Measurements from ENCODE around the gene PLEKHM3. TPM values are rescaled to one million over a fixed set of nuclear protein-coding genes. Genes with fewer than 3 reads are reported as not detected.

The PLEKHM3 gene
- total RNA-seq, 1 donor from 2014 or later = 5.7 TPM

DNA sequence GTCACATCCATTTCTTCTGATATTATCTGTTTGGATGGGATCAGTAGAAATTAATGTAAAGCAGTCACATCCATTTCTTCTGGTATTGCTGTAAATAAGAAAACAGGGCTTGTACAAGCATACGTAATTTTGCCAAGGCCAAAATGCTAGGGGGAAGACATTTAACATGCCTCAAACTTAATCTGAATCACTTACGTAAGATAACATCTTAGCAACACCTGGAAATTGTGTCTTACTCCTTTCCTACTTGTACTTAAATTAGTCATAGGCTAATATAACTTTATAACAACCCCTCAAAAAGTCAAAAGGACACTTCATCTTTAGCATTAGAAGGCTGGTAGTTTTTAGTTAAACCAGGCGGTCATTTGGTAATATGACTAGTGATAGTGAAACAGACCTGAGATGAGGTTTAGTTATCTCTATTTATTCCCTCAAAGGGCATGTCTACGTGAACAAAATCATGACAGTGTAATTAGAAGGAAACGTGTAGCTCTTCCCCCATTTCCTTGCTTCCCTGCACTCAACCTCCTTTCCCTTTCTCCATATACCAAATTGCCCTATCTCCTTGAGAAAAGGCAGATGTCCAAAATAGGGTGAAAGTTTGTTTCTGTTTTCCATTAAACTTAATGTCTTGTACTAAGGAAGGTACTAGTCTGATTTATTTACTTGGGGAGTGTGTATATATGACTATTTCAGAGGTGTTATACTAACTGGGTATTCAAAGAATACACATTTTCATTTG lies 156.3 kb downstream of the PLEKHM3 start:
- intact Hi-C loops (cut with micrococcal nuclease) = no loop called here

DNA sequence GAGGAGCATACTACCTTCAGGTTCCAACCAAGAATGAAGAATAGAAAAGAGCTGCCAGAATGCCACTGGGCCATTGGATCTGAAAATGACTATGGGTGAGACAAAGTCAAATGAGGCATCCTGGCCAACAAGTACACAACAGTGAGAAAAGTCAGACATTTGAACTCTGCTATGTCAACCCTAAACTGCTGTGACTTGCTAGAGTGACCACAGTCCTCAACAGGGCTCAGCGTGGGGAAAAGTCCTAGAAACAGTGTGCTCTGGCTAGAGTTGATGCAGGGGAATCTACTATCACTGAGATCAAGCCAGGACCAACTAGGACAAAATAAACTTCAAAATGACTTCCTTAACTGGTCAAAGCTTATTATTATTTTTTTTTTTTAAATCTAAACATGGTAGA lies 157.4 kb downstream of the PLEKHM3 start:
- intact Hi-C loops (cut with micrococcal nuclease) = no loop called here

DNA sequence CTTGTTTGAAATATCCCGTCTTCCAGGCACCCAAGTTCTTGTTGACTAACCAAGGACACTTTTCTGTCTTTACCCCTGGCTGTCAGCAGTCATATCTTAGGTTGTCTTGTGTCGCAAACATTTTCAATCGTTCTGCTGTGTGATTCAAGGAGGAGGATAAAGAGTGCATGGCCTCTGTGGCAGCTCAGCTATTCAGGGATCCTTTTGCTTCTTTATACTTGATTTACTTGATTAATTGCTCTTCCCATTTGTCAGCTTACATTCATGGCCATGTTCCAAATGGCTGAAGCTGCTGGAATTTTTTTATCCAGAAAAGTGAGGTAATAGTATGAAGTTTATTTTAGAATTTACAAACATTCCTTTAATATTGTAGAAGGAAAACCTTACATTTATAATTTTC lies 158.3 kb downstream of the PLEKHM3 start:
- intact Hi-C loops (cut with micrococcal nuclease) = no loop called here

DNA sequence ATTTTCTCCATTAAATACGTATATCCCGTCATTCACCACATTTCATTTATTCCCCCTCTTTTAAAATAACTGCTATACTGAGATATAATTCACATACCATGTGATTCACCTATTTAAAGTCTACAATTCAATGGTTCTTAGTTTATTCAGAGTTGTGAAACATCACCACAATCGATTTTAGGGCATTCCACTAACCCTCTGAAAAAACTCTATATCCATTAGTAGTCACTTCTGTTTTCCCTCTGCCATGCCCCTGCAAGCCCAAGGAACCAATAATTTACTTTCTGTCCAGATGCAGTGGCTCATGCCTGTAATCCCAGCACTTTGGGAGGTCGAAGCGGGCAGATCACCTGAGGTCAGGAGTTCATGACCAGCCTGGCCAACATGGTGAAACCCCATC lies 160.1 kb downstream of the PLEKHM3 start:
- intact Hi-C loops (cut with micrococcal nuclease) = no loop called here

DNA sequence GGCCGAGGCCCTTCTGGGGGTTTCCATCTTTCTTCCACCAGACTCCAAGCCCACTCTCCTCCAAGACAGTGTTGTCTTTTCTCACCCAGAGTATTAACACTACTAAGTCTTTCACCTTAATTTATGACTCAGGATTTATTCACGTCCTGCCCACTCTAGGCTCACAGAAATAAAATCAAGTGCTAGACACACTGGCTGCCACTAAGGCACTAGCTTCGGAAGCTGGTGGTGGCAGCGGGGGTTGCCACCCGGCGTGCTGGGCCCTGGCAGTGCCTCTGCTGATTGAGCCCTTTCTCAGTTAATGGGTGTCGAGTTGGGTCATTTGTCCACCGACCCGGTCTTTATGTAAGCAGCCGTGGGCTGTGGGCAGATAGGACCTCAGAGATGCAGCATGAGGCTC lies 162.0 kb downstream of the PLEKHM3 start:
- intact Hi-C loops (cut with micrococcal nuclease) = no loop called here

DNA sequence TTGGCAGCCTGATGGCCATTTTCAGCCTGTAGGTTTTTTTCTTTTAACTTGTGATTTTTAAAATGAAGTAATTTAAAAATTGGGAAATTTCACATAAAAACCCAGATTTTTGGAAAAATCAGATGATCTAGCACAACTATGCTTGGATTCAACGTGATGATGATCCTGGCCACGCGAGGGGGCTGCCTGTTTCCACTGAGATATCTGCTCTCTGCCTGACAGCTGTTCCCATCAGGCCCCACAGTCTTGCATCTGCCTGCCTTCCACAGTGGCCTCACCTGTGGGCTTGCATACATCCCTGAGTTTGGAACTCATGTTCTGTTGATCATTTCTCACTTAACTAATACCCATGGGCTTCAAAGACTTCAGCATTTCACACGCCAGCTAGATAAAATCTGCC lies 163.5 kb downstream of the PLEKHM3 start:
- intact Hi-C loops (cut with micrococcal nuclease) = no loop called here

DNA sequence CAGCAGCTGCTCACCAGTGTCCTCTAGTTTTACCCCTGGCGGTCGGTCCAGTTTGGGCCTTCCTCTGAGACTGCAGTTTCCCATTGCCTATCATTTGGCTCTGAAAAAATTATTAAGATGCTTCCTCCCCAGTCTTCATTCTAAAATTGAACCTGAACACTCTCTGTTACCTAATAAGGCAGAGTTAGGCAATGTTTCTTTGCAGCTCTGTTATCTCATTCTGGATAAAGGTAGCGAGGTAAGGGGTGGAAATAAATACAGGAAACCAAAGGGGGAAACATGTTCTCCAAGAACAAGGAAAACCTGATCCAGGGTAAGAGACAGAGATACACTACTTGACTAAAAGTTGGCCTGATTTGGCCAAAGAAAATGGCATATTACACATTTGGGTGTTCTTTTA lies 164.6 kb downstream of the PLEKHM3 start:
- intact Hi-C loops (cut with micrococcal nuclease) = no loop called here

DNA sequence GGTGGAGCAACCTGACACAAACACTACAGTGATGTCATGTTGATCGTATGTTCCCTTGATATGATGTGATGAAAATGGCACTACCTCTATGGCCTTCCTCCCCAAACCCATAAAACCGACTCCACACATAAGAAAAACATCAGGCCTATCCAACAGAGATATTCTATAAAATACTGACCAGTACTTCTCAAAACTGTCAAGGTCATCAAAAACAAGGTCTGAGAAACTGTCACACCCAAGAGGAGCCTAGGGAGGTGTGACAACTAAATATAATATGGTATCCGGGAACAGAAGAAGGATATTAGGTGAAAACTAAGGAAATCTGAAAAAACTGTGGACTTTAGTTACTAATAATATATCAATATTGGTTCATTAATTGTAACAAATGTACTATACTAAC lies 169.7 kb downstream of the PLEKHM3 start:
- intact Hi-C loops (cut with micrococcal nuclease) = no loop called here

DNA sequence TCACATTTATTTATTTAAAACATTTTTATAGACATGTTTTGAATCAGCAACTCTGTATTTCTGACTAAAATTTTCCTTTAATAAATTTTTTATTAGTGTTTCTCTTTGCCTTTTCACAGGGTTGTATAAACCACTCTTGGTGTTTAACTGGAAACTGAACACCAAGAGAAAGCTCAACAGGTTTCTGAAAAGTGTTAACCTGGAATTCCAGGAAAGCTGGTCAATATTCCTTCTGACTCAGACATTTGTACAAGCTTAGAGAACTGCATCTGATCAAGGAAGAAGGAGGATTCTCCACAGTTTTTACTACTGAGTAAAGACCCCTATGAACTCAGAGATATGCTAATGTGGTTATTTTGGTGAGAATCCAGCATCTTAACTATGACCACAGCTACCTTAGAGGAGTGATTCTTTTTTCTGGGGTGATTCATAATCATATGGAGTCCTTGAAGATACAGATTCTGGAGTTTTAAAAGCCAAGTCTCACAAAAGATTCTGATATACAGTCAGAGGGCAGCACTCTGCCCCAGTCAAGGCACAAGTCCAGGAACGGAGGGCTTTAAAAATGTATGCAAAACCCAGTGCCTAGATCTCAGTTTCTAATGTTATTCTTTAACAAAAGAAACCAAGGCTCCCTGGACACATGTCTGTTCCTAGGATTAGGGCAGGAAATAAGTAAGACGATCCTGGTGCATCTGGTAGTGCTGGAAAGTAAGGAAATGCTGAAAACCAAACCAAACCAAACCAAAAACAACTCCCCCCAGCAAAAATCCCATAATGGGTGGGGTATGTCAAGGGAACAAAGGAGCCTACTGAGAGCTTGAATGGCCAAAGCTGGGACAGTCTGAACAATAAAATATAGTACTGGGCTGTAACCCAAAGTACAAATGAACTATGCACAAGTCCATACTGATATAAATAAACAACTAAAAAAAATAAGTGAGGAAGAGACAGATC lies 170.6 kb downstream of the PLEKHM3 start:
- intact Hi-C loops (cut with micrococcal nuclease) = no loop called here

DNA sequence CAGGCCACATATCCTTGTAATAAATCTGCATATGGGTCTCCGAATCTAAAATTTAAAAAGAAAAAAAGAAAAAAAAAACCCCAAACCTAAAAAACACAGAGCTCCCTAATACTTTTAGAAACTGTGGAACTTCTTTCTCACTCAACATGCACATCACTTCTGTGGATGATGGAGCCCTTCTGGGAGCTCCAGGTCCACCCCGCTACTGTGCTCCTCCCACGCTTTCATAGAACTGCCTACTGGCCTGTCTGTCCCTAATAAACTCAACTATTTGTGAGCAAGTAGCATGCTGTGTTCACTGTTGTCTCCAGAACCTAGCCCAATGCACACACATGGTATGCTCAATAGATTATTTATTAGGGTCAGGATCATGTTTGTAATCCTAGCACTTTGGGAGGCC lies 172.5 kb downstream of the PLEKHM3 start:
- intact Hi-C loops (cut with micrococcal nuclease) = no loop called here

DNA sequence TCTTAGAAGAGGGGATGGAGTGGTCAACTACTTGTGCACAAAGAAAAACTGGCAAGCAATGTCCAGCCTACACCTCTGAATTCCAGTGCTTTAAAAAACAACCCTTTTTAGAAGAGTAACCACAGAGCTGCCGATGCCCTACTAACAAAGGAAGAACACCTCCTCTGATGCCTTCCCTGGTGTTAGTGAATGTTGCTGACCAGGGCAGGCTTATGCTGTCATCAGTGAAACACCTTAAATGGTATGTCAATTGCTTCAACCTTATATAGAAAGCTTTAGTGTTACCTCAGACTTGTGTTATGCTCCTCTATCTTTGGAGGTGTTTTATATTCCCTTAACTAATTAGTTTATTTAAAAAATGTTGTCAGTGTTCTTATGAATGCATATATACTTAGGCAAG lies 175.9 kb downstream of the PLEKHM3 start:
- intact Hi-C loops (cut with micrococcal nuclease) = no loop called here

DNA sequence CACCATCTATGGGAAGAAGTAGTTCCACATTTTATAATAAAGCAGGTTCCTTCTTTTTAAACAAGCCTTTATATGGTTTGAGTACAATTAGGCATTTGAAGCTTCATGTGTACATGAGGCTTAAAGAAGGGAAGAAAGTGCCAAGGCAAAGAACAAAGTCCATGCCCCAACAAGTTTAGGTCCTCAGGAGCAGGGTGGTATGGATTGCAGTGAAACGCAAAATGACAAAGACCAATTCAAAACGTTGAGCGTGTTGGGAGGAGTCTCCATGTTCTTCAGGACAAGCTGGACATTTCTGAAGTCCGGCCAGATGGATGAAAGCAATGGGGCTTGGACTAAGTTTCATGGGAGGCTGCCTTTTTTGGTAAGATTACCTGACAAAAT lies 176.8 kb downstream of the PLEKHM3 start:
- intact Hi-C loops (cut with micrococcal nuclease) = no loop called here

DNA sequence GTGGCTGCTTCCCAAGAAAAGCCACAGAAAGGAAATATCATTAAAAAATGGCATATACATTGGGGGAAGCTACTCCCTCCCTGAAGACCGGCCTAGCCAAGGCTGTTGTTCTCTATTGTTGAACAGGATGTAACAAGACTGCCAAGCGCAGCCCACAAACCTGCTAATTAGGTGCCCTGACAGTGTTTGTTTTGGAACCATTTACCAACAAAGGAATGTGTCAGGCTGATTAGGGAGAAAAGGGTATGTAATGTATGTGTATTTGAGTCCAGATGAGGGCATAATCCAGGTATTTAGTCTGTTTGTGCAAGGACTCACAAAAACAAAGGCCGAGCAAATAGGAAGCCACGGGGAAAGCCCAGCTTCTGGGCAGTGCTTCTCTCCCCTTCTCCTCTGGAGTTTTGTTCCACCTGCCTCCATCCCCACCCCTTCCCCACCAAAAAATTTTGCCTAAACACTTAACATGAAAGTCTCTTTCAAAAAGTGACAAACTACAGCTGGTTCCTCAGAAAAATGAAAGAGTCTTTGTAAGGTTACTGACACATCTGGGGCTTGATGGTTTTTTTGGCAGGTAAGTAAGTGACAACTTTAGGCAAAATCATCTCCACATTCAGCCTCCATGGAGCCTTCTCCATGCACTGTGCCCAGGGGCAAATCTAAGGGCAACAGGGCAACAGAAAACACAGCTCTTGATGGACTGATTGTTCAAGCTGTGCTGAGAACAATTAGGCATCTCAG lies 177.4 kb downstream of the PLEKHM3 start:
- intact Hi-C loops (cut with micrococcal nuclease) = no loop called here

DNA sequence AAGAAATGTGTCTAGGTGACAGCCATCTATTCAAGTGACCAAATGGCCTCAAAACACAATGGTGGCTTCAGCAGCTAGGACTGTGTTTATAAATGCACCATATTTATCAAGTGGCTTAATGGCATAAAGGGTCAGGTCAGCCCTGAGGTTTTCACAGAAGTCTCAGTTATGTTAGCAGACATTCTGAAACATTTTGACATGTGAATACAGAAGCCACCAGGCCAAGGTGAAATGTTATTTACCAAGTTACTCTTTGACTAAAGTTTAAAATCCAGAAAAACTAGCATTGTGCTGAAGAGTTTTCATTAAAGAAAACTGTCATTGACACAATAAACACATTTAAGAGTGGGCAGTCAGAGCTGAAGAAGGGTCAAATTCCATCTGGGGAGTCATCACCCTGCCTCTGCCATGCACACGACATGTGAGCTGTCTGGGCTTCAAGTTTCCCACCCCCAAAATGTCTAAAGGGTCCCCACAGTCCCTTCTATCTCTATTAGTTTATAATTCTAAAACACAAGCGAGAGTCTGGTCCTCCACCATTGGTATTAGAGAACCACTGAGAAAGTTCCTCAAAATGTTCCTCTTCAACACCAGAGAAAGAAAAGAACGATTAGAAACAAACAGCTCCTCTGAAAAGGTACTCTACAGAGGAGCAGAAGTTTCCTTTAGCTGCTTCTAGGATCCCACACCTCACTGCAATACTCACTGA lies 178.1 kb downstream of the PLEKHM3 start:
- intact Hi-C loops (cut with micrococcal nuclease) = no loop called here

DNA sequence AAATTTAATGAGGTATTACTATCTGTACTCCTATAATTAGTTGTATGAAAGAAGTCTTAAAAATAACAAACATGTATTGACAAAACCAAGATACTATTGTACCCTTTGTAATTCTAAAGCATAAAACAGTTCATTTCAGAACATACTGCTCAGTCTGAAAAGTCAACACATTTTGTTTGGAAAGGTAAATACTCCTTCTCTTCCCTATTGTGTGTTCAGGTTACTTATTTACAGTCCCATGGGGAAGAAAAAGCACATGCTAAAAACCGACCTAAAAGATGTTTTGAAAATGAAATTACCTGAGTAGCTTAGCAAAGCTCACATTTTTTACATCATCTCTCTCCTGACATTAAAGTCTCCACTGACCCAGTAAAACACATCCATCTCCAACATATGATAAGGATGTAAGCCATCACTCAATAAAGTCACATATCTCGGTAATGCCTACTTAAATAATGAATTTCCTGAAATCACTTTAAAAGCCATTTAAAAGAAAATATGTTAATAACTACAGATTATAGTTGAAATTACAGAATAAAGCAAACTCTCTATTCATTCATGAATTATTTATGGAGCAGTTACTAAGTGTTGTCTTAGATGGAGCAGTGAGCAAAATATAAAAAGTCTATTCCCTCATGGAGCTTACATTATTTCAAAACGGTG lies 180.0 kb downstream of the PLEKHM3 start:
- intact Hi-C loops (cut with micrococcal nuclease) = no loop called here

DNA sequence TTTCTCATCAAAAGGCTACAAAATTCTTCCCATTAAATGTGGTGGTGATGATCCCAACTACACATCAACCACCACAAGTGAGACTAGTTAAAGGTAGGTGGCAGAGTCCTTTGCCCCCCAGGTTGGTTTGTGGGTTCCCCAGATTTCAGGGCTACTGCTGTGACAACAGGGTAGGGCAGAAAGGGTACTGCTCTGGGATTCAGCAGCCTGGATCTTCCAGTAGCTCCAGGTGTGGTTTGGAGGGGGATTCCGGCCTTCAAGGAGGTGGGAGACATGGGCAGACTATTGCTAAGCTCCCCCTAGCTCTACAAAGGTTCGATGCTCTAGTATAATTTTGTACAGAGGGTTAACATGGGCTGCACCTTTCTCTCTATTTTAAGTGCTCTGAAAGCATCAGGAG lies 180.7 kb downstream of the PLEKHM3 start:
- intact Hi-C loops (cut with micrococcal nuclease) = no loop called here

DNA sequence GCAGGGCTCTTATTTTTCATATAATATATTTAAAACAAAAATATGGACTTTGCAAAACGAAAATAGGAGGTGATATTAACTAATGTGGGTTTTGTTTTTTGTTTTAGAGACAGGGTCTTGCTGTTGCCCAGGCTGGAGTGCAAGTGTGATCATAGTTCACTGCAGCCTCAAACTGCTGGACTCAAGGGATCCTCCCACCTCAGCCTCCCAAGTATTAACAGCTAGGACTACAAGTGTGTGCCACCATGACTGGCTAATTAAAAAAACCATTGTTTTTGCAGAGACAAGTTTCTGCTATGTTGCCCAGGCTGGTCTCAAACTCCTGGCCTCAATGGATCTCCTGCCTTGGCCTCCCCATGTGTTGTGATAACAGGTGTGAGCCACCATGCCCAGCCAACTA lies 185.2 kb downstream of the PLEKHM3 start:
- intact Hi-C loops (cut with micrococcal nuclease) = no loop called here

DNA sequence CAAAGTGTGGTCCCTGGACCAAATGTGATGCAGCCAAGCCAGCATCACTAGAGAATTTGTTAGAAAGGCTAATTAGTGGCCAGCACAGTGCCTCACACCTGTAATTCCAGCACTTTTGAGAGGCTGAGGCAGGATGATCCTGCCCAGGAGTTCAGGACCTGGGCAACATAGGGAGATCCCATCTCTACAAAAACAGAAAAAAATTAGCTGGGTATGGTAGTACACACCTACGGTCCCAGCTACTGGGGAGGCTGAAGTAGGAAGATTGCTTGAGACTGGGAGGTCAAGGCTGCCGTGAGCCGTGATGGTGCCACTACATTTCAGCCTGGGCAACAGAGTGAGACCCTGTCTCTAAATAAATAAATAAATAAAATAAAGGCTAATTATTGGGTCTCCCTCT lies 185.8 kb downstream of the PLEKHM3 start:
- intact Hi-C loops (cut with micrococcal nuclease) = no loop called here

DNA sequence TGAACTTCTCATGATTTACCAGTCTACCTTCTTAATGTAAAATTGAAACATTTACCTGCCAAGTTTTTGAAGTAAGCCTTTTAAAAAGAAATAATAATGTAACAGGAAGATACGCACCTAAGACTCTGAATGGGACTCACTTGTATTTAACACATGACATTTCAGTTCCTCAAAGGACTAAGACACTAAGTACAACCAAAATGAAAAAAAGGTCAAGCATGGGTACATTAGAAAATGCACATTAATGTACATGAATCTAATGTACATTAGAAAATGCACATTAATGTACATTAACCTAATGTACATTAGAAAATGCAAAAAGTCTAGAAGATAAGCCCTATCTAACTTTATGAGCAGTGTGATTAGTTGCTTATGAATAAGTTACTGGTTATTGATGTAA lies 186.3 kb downstream of the PLEKHM3 start:
- intact Hi-C loops (cut with micrococcal nuclease) = no loop called here

DNA sequence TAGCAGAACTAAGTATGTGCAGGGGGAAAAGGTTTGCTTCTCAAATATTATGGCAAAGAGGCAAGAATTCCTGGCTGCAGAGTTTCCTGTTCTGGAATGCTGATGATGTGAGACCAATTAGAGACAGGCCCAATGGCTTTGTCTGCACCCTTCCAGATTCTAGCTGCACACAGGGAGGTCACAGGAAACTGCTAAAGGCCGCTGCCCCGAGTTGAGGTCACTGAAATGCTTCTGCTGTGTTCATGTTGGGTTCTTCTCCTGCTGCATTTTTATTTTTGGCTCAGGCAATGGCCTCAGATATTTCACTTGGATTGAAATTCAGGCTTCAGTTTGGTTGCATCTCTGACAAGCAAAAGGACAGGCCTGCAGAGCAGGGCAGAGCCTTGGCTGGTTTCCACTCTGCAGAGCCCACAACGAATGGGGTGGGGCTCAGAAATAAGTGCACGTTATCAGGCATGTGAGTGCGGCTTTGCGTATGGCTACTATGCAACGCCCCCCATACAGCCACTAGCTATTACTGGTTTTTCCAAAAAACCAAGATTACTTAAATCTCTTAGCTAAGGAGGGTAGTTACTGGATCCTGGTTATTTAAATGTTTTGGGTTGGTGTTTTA lies 188.7 kb downstream of the PLEKHM3 start:
- intact Hi-C loops (cut with micrococcal nuclease) = no loop called here

All from T-helper 2 cell treated with Interferon-gamma antibody and Interleukin-4, amounts not matched to agents 100 ng/mL and 5 ng/mL, for 36 hours (primary cell).